Suppressor macrophage treated with lipopolysaccharide for 4 hours (primary cell): ENCODE data around the gene ZNRF4.

Source experiments
- DNase-seq: peaks from one replicate; pipeline ENCODE4 v3.0.0-alpha.2; 2020

ZNRF4 gene

GRCh38 chr19:5443723-5444122 is 11.5 kb upstream of the ZNRF4 start:
- no peak for DNase-seq

DNA sequence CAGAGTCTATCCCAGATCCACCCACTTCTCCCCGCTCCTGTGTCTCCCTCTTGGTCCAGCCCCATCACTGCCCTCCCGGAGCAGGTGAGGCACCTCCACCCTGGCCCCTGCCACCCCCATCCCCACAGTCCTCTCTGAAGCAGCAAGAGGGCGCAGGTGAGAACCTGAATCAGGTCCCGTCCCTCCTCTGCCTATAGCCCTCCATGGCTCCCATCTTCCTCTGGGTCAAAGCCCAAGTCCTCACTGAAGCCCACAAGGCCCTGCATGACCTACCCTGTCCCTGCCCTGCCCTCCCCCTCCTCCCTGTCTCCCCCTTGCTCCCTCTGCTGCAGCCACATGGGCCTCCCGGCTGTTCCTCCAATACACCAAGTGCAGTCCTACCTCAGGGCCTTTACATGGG is 10.8 kb upstream of the ZNRF4 start:
- DNase-seq: no peak

GRCh38 chr19:5445071-5445470 is 10.1 kb upstream of the ZNRF4 start:
- no peak for DNase-seq

DNA sequence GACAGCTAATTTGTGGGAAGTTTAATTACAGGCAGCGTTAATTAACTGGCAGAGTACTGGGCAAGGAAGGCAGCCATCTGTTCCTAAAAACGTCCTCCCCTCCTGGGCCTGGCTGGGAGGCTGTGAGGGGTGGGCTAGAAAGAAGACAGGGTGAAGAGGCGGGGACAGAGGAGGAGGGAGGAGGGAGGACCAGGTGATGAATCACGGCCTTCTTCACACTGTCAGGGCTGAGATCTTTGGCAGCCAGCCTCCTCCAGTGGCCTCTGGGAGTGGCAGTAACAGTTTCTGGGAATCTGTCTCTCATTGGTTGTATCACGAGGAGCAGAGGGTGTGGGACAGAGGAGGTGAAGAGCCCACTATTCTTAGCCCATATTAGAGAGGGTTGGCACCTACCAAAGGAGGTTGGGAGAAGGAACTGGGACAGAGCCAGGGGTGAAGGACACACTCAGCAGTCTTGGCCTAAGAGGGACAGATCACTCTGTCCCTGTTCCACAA is 9.6 kb upstream of the ZNRF4 start:
- no peak for DNase-seq

DNA sequence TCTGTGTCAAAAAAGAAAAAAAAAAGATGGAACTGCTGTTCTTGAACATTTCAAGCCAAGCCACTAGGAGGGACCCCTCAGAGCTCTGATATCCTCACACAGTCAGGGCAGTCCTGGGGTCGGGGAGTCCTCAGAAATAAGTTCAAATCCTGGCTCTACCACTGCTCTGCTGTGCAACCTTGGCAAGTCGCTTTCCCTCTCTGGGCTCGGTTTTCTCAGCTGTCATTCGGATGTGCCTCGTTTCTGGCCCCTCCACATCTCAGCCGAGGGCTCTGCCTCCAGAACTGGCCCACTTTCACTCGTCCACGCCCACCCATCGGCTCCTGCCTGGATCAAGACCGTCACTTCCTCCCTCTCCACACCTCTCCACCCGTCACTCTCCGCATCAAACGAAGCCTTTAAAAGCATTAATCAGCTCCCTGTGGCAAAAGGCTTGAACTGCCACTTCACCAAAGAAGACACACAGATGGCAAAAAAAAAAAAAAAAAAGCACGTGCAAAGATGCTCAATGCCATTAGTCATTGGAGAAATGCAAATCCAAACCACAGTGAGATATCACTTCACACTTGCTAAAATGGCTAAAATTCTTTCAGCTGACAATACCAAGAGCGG is 7.4 kb upstream of the ZNRF4 start:
- no peak for DNase-seq

DNA sequence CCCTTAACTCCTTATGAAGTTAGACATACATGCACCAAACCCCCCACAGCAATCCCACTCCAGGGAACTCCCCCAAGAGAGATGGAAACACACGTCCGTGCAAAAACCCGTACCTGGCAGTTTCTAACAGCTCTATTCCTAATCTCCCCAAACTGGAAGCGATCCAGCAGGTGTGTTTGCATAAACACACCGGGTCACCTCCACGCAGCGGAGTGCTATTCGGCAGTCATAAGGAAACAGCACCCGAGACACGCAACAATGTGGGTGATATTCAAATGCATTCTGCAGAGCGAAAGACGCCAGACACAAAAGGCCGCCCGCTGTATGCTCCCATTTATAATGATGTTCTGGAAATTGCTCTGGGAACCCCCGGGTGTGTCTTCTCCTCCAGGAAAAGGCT is 6.8 kb upstream of the ZNRF4 start:
- DNase-seq: no peak

- no peak for DNase-seq
Observed at GRCh38 chr19:5450482-5451126, 4.6 kb upstream of the ZNRF4 start.

GRCh38 chr19:5451494-5451893 is 3.7 kb upstream of the ZNRF4 start:
- no peak for DNase-seq

DNA sequence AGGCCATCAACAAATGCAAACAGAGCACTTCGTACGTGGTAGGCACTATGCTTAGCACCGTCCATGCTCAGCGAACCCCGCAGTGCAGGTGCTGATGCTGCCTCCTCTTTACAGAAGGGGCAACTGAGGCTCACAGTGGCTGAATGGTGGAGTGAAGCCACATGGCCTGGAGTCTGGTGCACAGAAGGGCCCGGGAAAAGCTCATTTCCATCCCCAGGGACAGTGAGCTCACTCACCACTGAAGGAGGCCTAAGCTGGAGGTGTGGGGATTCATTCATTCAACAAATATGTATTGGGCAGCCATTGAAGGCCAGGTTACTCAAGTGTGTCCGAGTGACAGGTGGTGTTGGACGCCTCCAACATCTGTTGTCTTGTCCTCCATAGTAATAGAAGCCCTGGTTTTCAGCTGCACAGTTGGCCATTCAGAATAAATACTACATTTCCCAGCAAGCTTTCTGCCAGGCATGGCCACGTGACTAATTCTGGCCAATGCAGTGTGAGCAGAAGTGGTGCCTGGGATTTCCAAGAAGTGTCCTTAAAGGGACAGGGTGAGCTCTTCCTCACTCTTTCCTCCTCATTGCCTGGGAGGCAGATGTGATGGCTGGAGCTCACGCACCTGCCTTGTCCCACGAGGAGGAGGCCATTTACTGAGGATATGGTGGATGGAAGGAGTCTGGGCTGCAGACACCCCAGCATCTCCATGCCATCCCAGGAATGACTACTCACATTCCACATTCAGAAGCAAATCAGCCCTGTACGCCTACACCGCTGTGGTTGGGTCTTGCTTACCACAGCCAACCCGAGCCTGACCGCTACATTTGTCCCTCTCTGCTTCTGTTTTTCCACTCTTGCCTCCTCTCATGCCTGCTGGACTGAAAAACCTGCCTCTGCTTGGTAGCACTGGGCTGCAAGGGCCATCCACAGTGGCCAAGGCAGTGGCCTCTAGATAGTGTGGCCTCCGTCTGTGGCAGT is 2.3 kb upstream of the ZNRF4 start:
- peak; percentile 2 for DNase-seq

DNA sequence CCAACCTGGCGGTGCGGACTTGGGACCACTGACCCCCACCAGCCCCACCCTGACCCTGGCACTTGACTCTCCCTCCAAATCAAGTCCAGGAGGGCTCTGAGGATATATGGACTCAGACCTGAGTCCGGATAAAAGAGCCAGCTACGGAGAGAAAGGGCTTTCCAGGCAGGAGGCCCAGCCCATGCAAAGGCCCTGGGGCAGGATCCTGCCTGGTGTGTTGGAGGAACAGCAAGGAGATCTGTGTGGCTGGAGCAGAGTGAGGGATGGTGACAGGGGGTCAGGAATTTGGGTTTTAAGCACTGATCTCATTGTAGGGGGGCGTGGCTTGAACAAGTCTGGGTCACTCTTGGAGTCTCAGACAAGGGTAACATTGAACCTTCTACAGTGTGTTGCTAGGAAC is 474 bp upstream of the ZNRF4 start:
- DNase-seq: no peak

GRCh38 chr19:5456130-5456840 is 1.1 kb downstream of the ZNRF4 start:
- no peak for DNase-seq

DNA sequence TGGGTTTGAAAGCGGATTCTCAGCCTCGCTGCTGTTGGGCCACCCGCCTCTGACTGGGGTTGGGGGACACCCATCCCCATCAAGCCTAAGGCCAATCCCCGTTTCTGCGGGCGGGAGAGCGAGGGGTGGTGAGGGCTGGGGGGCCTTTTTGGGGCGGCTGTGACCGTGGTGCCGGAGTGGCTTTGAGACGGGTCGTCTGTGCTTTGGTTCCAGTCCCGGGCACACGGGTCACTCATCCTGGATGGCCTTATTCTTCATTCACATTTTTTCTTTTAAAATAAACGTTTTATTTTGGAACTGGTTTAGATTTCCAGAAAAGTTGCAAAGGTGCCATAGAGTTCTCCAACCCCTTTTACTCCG is 1.6 kb downstream of the ZNRF4 start:
- no peak for DNase-seq

DNA sequence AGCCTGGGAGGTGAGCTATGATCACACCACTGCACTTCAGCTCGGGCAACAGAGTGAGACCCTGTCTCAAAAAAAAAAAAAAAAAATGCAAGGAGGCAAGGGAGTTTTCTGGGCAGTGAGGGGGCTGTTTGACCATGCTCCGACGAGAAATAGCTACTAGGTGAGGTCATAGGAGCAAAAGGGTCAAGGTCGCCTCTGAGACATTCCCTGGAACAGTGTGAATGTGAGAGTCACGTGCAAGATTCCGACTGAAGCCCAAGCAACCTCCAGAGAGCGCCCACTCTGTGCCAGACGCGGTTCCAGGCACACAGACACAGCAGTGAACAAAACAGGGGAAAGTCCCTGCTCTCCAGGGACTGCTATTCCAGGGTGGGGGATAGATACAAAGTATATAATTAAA is 2.5 kb downstream of the ZNRF4 start:
- DNase-seq: no peak

GRCh38 chr19:5458420-5458819 is 3.2 kb downstream of the ZNRF4 start:
- DNase-seq: no peak

DNA sequence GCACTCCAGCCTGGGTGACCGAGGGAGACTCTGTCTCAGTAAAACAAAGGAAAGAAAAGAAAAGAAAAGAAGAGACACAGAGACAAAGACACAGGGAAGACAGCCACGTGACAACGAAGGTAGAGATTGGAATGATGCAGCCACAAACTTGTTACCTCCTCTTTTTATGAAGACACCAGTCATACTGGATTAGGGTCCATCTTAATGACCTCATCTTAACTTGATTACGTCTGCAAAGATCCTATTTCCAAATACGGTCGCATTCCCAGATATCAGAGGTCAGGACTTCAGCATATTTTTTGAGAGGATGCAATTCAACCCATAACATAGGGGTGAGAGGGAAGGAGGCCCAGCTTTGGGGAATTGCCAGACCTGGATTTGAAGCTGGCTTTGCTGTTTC is 4.1 kb downstream of the ZNRF4 start:
- no peak for DNase-seq

DNA sequence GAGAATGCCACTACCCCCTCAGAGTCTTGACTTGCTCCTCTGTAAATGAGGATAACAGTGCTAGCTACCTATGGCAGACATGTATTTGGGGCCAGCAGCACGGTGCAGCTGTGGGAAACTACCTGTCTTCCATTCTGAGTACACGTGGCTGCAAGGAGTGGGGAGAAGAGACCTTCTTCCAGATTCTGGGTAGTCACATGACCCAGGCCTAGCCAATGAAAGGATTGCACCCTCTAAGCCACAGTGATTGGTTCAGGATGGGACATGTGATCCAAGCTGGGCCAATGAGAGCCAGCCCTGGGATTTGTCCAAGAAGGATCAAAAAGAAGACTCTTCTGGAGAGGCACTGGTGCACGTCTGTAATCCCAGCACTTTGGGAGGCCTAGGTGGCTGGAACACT is 5.5 kb downstream of the ZNRF4 start:
- no peak for DNase-seq

- no peak for DNase-seq
Observed at GRCh38 chr19:5463959-5464358, 8.7 kb downstream of the ZNRF4 start.

- DNase-seq: no peak
Observed at GRCh38 chr19:5466072-5466471, 10.9 kb downstream of the ZNRF4 start.

DNA sequence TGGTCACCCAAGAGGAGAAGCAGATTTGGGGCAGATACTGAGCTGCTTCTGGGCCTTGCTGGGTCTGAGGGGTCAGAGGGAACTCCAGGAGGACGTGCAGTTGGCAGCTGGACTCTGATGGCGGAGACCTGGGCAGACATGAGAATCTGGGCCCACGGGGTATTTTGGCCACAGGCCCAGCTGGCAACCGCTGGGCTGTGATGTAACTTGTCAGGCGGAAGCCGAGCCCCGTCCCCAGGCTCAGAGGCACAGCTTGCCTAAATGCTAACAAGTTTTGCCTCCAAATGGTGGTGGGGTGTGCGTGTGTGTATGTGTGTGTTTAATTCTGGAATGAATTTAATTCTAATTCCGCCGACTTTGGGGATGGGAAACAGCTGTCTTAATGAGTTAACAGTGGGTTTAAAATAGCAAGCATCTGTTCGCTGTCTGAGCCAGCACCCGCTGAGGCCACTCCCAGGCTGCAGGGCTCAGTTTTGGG is 11.6 kb downstream of the ZNRF4 start:
- DNase-seq: no peak

- no peak for DNase-seq
Observed at GRCh38 chr19:5470264-5470671, 15.1 kb downstream of the ZNRF4 start.

GRCh38 chr19:5472286-5472685 is 17.1 kb downstream of the ZNRF4 start:
- DNase-seq: no peak

DNA sequence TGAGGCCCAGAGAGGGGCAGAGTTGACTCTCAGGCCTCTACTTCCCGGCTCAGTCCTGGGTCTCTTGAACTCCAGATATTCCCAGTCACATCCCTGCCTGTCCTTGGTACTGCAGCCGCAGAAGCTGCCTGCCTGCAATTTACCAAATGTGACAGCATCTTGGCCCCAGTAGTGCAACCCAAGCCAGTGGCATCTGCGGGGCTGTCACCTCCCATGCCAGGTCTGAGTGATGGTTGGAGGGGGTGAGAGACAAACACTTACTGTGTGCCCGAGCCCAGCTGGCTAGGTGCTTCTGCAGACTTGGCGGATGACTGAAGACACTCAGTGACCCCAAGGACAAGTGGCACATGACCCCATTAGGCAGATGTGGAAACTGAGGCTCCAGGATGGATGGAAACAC is 18.4 kb downstream of the ZNRF4 start:
- DNase-seq: no peak
